ENCODE data around the gene P2RX2.

- TF ChIP-seq POLR2A (IDR thresholded peaks at IDR 0.05; ENCODE audit: low read depth, low read length) (no peak), POLR2AphosphoS5 (IDR thresholded peaks at IDR 0.05; ENCODE audit: low read depth, low read length) (no peak)
Measured at GRCh38 chr12:132600048-132601032, 18.2 kb upstream of the P2RX2 start.

Data from GM12891 (cell line).